Stimulated activated CD4-positive, alpha-beta T cell treated with anti-CD3 and anti-CD28 coated beads, Interleukin-15, amount 100 ng/mL, for 1 hour (primary cell): Measurements from ENCODE around the gene IZUMO1.
A peak's percentile ranks its signal among the peaks of the same experiment; 100 is the strongest.
"Not testable (repeated sequence)": the region's sequence is repeated elsewhere in the genome, so short reads cannot be mapped to it uniquely, and the experiment has no call there.

Source experiments
- DNase-seq, 2 donors: peaks; one replicate each; pipeline ENCODE4 v3.0.0-alpha.2; 2020; ENCODE audit warnings: low read depth in 1 of 2, low spot score in 1 of 2

IZUMO1 gene

DNA sequence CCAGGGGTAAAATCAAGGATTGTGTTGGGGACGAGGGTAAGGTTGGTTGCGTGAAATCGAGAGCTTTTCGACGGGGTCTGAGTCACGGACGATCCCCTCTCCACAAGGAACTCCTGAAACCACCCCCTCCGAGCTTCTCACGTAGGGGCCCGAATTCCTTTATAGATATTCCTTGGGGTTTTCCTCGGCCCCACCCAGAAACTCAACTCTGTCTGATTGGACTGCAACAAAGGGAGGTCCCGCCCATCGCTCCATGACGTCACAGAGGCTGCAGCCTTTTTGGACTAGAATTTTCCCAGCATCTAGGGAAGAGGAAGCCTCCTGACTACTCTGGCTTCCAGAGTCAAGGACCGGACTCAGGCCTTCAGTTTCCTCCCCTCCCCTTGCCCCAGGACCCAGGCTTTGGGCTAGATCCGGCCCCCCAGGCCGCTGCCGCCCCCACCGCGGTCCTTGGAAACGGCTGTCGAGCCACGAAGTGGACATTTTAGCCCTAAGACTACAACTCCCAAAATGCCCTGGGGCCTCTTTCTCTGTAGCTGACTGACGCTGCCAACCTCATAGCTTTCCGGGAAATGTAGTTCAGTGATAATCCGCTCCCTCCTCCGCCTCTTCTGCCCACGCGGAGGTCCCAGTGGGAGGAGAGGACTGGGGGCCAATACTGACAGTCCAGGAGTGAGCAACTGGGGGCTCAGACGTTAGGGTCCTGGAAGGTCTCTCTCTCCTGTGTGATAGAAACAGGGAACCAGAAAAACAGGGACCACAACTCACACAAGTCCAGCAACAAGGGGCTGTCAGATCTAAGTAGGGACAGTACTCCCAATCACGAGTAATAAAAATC lies at the start of gene IZUMO1:
Gene IZUMO1, minus strand, starts transcription at position 172 of the 838 bp plus-strand sequence. CDS start 1,050 bp downstream, outside the sequence.
- no peak for DNase-seq

GRCh38 chr19:48795685-48796070 lies 49.0 kb upstream of the IZUMO1 start:
- DNase-seq = no peak

DNA sequence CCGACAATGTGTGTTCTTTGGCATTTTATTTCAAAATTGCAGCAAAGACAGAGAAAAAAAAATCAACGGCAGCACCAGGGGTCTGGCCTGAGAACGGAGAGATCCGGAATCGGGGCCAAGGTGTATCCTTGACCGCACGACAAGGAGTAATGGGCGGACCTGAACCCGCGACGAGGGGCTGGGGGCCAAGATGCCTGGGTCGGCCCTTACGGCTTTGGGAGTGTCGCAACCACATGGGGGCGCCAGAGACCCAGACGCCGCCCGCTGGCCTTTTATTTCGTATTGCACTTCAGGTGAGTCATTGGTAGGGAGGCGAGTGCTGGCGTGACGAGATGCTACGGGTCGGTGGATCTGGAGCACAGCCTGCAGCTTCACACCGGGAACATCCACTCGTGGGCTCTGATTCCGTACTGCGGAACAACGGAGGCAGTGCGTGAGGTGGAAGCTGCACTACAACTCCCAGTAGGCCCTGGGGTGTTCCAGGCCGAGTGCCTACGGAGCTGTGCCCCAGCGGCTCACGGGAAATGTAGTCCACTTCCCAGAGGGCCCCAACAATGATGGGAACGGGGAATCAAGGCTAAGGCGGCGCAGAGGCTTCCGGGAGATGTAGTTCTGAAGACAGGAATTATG lies 48.5 kb upstream of the IZUMO1 start:
- peak; percentile 68 to 74 for DNase-seq

- no peak for DNase-seq
Measured at GRCh38 chr19:48794291-48794690, 47.6 kb upstream of the IZUMO1 start.

- DNase-seq = no peak
Measured at GRCh38 chr19:48793271-48793670, 46.6 kb upstream of the IZUMO1 start.

GRCh38 chr19:48787331-48787730 lies 40.6 kb upstream of the IZUMO1 start:
- DNase-seq = not testable (repeated sequence)

DNA sequence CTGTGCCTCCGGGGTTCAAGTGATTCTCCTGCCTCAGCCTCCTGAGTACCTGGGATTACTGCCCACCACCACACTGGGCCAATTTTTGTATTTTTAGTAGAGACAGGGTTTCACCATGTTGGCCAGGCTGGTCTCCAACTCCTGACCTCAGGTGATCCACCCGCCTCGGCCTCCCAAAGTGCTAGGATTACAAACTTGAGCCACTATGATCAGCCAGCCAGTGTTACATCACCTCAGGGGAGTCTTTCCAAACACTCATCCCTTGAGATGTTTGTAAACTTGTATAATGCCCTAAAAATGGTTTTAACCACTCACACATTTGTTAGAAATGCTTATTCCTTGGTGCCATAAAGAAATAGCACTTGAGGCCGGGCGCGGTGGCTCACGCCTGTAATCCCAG lies 39.7 kb upstream of the IZUMO1 start:
- DNase-seq = not testable (repeated sequence)

DNA sequence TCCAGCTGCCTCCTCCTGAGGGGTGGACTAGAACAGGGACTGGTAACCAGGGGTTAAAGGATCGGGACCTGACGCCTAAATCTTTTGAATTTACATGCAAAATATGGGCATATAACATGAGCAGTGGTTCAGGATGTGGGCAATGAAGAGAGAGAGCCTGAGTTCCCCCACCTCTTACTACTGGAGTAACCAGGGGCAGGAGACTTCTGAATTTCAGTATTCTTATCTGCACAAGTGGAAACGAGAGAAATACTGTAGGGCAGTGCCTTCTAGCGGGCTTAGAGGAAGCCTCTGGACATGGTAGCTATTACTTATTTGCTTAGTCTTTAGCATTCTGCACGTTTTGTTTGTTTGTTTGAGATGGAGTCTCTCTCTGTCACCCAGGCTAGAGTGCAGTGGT lies 37.8 kb upstream of the IZUMO1 start:
- DNase-seq = no peak

DNA sequence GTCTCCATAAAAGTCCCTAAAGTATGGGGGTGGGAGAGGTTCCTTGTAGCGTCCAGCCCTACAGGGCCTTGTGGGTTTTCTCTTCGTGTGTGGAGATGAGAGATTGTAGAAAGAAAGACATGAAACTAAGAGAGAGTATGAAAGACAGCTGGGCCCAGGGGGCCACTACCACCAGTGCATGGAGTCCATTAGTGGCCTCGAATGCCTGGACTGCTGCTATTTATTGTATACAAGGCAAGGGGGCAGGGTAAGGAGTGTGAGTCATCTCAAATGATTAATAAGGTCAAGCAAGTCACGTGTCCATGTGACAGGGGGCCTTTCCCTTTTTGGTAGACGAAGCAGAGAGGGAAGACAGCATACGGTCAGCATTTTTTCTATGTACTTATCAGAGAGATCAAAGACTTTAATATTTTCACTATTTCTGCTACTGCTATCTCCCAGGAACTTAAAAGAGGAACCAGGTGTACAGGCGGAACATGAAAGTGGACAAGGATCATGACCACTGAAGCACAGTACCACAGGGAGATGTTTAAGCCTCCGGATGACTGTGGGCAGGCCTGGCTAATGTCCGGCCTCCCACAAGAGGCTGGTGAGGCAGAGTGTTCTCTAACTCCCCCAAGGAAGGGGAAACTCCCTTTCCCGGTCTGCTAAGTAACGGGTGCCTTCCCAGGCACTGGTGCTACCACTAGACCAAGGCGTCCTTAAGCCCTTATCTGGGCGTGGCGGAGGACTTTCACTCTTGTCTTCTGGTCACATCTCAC lies 34.1 kb upstream of the IZUMO1 start:
- no peak for DNase-seq

GRCh38 chr19:48779636-48780035 lies 32.9 kb upstream of the IZUMO1 start:
- DNase-seq = no peak

- no peak for DNase-seq
Measured at GRCh38 chr19:48777720-48778119, 31.0 kb upstream of the IZUMO1 start.

DNA sequence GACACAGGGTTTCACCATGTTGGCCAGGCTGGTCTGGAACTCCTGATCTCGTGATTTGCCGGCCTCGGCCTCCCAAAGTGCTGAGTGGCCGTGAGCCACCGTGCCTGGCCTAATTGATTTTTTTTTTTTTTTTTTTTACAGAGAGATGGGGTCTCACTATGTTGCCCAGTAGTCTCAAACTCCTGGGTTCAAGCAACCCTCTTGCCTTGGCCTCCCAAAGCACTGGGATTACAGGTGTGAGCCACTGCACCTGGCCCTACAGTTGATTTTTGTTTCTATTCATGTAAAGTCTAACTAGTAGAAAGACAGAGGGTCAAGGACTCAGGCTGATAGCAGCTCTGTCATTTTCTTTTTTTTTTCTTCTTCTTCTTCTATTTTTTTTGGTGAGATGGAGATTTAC lies 30.4 kb upstream of the IZUMO1 start:
- DNase-seq = no peak

- DNase-seq = no peak
Measured at GRCh38 chr19:48772503-48772953, 25.8 kb upstream of the IZUMO1 start.

GRCh38 chr19:48770734-48771472 lies 24.2 kb upstream of the IZUMO1 start:
- no peak for DNase-seq

GRCh38 chr19:48770266-48770665 lies 23.6 kb upstream of the IZUMO1 start:
- DNase-seq = no peak

DNA sequence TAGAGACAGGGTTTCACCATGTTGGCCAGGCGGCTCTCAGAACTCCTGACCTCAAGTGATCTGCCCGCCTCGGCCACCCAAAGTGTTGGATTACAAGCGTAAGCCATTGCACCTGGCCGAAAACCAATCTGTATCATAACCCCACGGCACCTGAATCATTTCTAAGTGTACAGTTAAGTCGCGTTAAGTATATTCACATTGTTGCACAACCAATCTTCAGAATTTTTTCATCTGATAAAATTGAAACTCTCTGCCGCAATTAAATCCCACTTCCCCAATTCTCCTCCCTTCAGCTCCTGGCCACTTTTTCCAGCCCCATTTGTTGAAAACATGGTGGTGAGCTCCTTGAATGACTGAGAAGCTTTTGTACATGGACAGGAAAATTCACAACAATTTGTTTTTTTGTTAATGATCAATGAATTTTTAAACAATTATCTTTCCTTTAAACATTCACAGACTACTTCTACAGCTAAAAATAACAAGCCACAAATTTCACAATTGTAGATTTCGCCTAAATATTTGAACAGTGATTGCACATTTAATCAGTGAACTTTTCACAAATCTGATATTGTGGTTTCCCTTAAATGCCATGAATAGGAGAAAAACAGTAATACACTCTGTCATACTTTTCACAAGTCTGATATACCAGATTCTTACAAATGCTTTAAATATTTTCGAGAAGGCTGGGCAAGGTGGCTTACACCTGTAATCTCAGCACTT lies 22.4 kb upstream of the IZUMO1 start:
- DNase-seq = no peak

GRCh38 chr19:48768171-48768753 lies 21.6 kb upstream of the IZUMO1 start:
- not testable (repeated sequence) for DNase-seq

GRCh38 chr19:48765816-48766215 lies 19.1 kb upstream of the IZUMO1 start:
- DNase-seq = not testable (repeated sequence)

GRCh38 chr19:48760504-48761205 lies 13.9 kb upstream of the IZUMO1 start:
- no peak for DNase-seq
